Adrenal gland (tissue), 12 donors: ENCODE results near the gene TRAF3IP3. TPM values are rescaled to one million over a fixed set of nuclear protein-coding genes. Genes with fewer than 3 reads are reported as not detected.

ENCODE experiments used
- DNase-seq, 7 donors: peaks; one replicate each; pipeline ENCODE4 v3.0.0-alpha.2; 2019 to 2020
- H3K27ac ChIP-seq, 5 donors: fragments of 200-600 bp; sonication (generic) in 4 of 5; 1 replicate in 3 of 5; 2 replicates in 2 of 5; pipeline versions ENCODE4 v1.5.1 to v1.8.0; 2016 to 2020; ENCODE audit warnings: mild to moderate bottlenecking in 1 of 5
- H3K27me3 ChIP-seq: fragments of 200-600 bp; 2 replicates; pipeline ENCODE4 v1.8.0; 2021
- H3K36me3 ChIP-seq, 2 donors: fragments of 200-600 bp; replicated peaks in 1 of 2; 1 replicate in 1 of 2; 2 replicates in 1 of 2; pipeline versions ENCODE4 v1.5.1 to v1.8.0; 2018 to 2022
- H3K4me1 ChIP-seq, 2 donors: fragments of 200-600 bp; replicated peaks in 1 of 2; 1 replicate in 1 of 2; 2 replicates in 1 of 2; pipeline versions ENCODE4 v1.5.1 to v1.8.0; 2018 to 2021
- H3K4me3 ChIP-seq, 4 donors: fragments of 200-600 bp; sonication (generic) in 3 of 4; one replicate each; pipeline ENCODE4 v1.5.1; 2016 to 2018
- H3K9me3 ChIP-seq, 3 donors: fragments of 200-600 bp; sonication (generic) in 1 of 3; replicated peaks in 1 of 3; 1 replicate in 2 of 3; 2 replicates in 1 of 3; pipeline versions ENCODE4 v1.5.1 to v1.8.0; 2016 to 2021
- CTCF ChIP-seq, 6 experiments: fragments of 450-650 bp in 4 of 6; fragments of 200-600 bp in 2 of 6; sonication (generic) in 1 of 6; IDR thresholded peaks; 1 replicate in 5 of 6; 2 replicates in 1 of 6; pipeline versions ENCODE4 v1.5.1 to v1.8.0; 2016 to 2021; ENCODE audit warnings: antibody characterized with exemption in 6 of 6, mild to moderate bottlenecking in 2 of 6, moderate library complexity in 1 of 6
- POLR2A ChIP-seq, 2 donors: fragments of 450-650 bp; IDR thresholded peaks; one replicate each; pipeline ENCODE4 v1.6.1; 2017; ENCODE audit warnings: antibody characterized with exemption in 2 of 2, mild to moderate bottlenecking in 2 of 2, moderate library complexity in 1 of 2
- WGBS, 4 donors: extraction: QIAGEN DNeasy Blood & Tissue Kit in 2 of 4; methylation state at CpG; one replicate each; pipeline versions ENCODE4 v1.1.5 to v1.1.7; 2013 to 2017; 5-methylcytosine and 5-hydroxymethylcytosine counted together
- intact Hi-C, 2 donors: fragments of 100-400 bp; cut with DNase I; formaldehyde crosslinking; loops; one replicate each; pipeline versions ENCODE4 v1.14.1 to v1.15.0; 2022 to 2023
- polyA plus RNA-seq, 3 donors: library from polyadenylated mRNA; stranded (reverse); fragments of 200-250 nt in 2 of 3; fragments of 350-450 nt in 1 of 3; fragmentation: Illumina TruSeq in 1 of 3; extraction: RNeasy Lipid Tissue Mini Kit (QIAGEN cat#74804) in 1 of 3; gene quantifications; one replicate each; pipeline ENCODE4 v1.2.3, GENCODE V29; 2013 to 2014
- total RNA-seq, 9 donors: library from RNA; depleted of rRNA in 4 of 9; stranded (reverse); fragments of >200 nt in 4 of 9; fragments of 120-200 nt in 1 of 9; fragmentation: NEBNext Ultra II Directional in 1 of 9; extraction: Animal tissue kit (Norgen Biotek cat#: 25700) in 1 of 9; gene quantifications; one replicate each; pipeline versions ENCODE4 v1.1.0 to v1.2.4, GENCODE V29; 2013 to 2023
- donor health status: healthy with polysubstance abuse.
- donor health status: Bipolar disorder and iron deficiency.
- donor health status: DM: yes; HTN: yes; CAD: no.
- donor health status: DM: no; HTN: no; CAD: no.
- donor health status: DM: no; HTN: no; CAD: no.
- donor health status: DM: yes; HTN: yes; CAD: no.

TRAF3IP3 gene
- total and polyA plus RNA-seq, 12 donors, result 0.88 to 9.8 (median 2.0) TPM

DNA sequence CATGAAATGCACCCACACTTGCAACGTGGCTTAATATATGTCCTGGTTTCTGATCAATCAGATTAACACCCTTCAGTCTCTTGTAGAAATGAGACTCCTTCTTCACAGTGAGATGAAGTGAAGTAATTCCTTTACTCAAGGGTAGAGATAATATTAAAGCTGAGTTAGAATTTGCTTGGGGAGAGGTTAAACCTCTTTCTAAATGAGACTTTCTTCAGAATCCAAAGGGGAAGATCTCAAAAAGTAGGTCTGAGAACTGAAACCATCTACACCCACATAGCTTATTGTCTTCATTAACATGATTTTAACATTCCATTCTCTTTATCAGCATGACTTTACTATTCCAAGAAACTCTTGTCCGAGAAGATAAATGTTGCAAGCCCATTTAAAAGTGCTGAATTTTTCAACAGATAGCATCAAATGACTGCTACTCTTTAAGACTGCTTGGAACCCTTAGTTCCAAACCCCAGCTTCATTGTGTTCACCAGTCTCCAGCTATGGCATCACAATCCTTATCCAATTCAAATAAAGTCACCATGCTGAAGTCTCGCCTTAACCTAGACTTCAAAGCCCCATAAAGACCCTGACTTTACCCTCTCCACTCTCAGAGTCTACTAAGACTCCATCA lies 19.2 kb upstream of the TRAF3IP3 start:
- Histone ChIP-seq H3K36me3 (no peaks in the 10 kb centered on the region), H3K4me3 (no peak overlapping the region), H3K4me1 (peaks cover 13 to 16% of the 10 kb centered on the region in 2 donors), H3K9me3 (no peaks in the 10 kb centered on the region), H3K27ac (no peak overlapping the region), H3K27me3 (no peaks in the 10 kb centered on the region)
- no peak for DNase-seq
- 62 to 72% (median 70%) methylated on average over 3 of the region's 3 CpGs for WGBS, 4 donors
- intact Hi-C loops, result no loop called here
- TF ChIP-seq POLR2A (IDR thresholded peaks at IDR 0.05) (no peak), CTCF (IDR thresholded peaks at IDR 0.05) (no peak)

- TF ChIP-seq POLR2A (IDR thresholded peaks at IDR 0.05), result no peak
- TF ChIP-seq CTCF (IDR thresholded peaks at IDR 0.05), result no peak
Measured at GRCh38 chr1:209737118-209737505, 18.7 kb upstream of the TRAF3IP3 start.

DNA sequence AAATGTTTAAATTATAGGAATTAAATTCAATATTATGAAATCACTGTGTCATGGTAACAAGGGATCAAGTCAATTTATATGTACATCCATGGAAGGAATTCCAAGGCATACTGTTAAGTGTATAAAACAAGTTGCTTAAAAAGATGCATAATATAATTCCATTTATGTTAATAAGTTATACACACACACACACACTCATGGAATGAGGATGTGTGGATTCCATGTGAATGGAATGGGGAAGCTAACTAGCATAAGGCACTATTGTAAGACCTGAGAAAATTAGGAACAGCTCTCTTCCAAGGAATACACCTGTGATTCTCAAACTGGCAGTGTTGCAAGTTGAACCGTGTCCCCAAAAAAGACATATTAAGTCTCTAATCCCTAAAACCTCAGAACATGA lies 17.6 kb upstream of the TRAF3IP3 start:
- Histone ChIP-seq H3K27ac (no peak overlapping the region), H3K4me3 (no peak overlapping the region), H3K27me3 (no peaks in the 10 kb centered on the region), H3K36me3 (no peaks in the 10 kb centered on the region), H3K4me1 (peaks cover 8 to 10% of the 10 kb centered on the region in 2 donors), H3K9me3 (no peaks in the 10 kb centered on the region)
- 89 to 94% (median 93%) methylated on average over 1 of the region's 1 CpG for WGBS, 4 donors
- intact Hi-C loops, result no loop called here
- no peak for DNase-seq
- no peak for TF ChIP-seq POLR2A (IDR thresholded peaks at IDR 0.05)

More at GRCh38 chr1:209737118-209737505, 18.7 kb upstream of the TRAF3IP3 start:
- intact Hi-C loops, result no loop called here
- no peak overlapping the region for H3K27ac ChIP-seq
- WGBS, 4 donors, result 71 to 84% (median 78%) methylated on average over 5 of the region's 5 CpGs
- DNase-seq, result no peak
- no peaks in the 10 kb centered on the region for H3K27me3 ChIP-seq
- no peaks in the 10 kb centered on the region for H3K9me3 ChIP-seq
- H3K4me3 ChIP-seq, result no peak overlapping the region
- H3K36me3 ChIP-seq, result no peaks in the 10 kb centered on the region
- peaks cover 13 to 16% of the 10 kb centered on the region in 2 donors for H3K4me1 ChIP-seq

GRCh38 chr1:209741193-209741592 lies 14.7 kb upstream of the TRAF3IP3 start:
- Histone ChIP-seq H3K4me3 (no peak overlapping the region), H3K36me3 (no peaks in the 10 kb centered on the region), H3K9me3 (no peaks in the 10 kb centered on the region), H3K4me1 (no peaks in the 10 kb centered on the region), H3K27me3 (no peaks in the 10 kb centered on the region), H3K27ac (peak overlapping the region in 1 of 5 donors; percentile 65)
- WGBS, 4 donors, result 61 to 72% (median 63%) methylated on average over 3 of the region's 3 CpGs
- DNase-seq, result no peak
- intact Hi-C loops, result loop anchor here in 1 of 2 donors (10.0 kb wide), 2 partner anchors 46 to 116 kb away; no protein-coding TSS in a partner anchor
- no peak for TF ChIP-seq CTCF (IDR thresholded peaks at IDR 0.05)
- TF ChIP-seq POLR2A (IDR thresholded peaks at IDR 0.05), result no peak

DNA sequence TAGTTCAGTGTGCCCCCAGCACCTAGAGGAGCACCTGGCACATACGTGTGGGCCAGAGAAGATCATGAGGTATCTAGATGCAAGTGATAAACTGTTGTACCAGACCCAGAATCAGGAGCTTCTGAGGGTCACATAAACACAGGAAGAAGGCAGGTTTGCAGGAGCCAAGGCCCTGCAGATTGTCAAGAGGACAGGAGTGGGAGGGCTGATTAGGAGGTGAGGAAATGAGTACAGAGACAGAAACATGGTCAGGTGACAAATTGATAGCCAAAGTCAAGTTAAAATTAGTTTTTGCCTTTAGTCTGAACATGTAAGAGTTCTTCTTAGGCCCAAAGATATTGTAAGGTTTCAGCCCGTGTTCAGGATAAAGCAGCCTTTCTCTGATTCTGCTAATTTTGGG lies 14.0 kb upstream of the TRAF3IP3 start:
- peak overlapping the region in 3 of 5 donors; percentile 8 to 65 (median 41) for H3K27ac ChIP-seq
- DNase-seq, result no peak

More for the DNA sequence above, 14.0 kb upstream of the TRAF3IP3 start:
- TF ChIP-seq CTCF (IDR thresholded peaks at IDR 0.05) (no peak), POLR2A (IDR thresholded peaks at IDR 0.05) (no peak)
- H3K36me3 ChIP-seq, result no peaks in the 10 kb centered on the region
- no peaks in the 10 kb centered on the region for H3K9me3 ChIP-seq
- H3K4me3 ChIP-seq, result no peak overlapping the region
- no peaks in the 10 kb centered on the region for H3K4me1 ChIP-seq
- 81 to 86% (median 83%) methylated on average over 2 of the region's 2 CpGs for WGBS, 4 donors
- intact Hi-C loops, result loop anchor here in 1 of 2 donors (10.0 kb wide), 2 partner anchors 47 to 117 kb away; no protein-coding TSS in a partner anchor
- no peaks in the 10 kb centered on the region for H3K27me3 ChIP-seq
